SK-N-SH (cell line): Measurements from ENCODE around the gene TMEM14C. TPM values are rescaled to one million over a fixed set of nuclear protein-coding genes. Genes with fewer than 3 reads are reported as not detected.

Experiments
- CTCF ChIA-PET: fragments of 300-600, 350-600 bp; formaldehyde crosslinking; extraction: SDS; loops from one replicate; lab custom pipeline; 2021; lab: Yijun Ruan, JAX
- POLR2A ChIA-PET: fragments of 350-600 bp; sonication (Branson Sonifier 250); formaldehyde crosslinking; extraction: SDS; loops from one replicate; lab custom pipeline; 2020; ENCODE audit warnings: antibody characterized with exemption, inconsistent platforms; lab: Yijun Ruan, JAX
- DNase-seq: peaks from one replicate; pipeline ENCODE4 v3.0.0; 2012
- H2AFZ ChIP-seq: fragments of 200-600 bp; sonication (generic); 2 replicates; pipeline ENCODE4 v1.8.1; 2016; ENCODE audit warnings: antibody characterized with exemption, mild to moderate bottlenecking, low read depth
- H3F3A ChIP-seq: fragments of 200-600 bp; sonication (generic); replicated peaks from 2 replicates; pipeline ENCODE3; 2016; ENCODE audit warnings: antibody characterized with exemption, mild to moderate bottlenecking; ENCODE audit not compliant: insufficient read depth
- H3K27ac ChIP-seq, 2 experiments: fragments of 200-500 bp in 1 of 2; fragments of 200-600 bp in 1 of 2; sonication (Bioruptor generic) in 1 of 2; sonication (generic), shearing (Covaris generic) in 1 of 2; 2 replicates each; pipeline versions ENCODE4 v1.5.1 to v1.6.1; 2014 to 2016; ENCODE audit warnings: low read depth in 2 of 2, inconsistent platforms in 1 of 2, low read length in 1 of 2, mild to moderate bottlenecking in 1 of 2, mixed read lengths in 1 of 2
- H3K27me3 ChIP-seq: fragments of 200-600 bp; sonication (generic), shearing (Covaris generic); 2 replicates; pipeline ENCODE4 v1.6.1; 2016; ENCODE audit warnings: mixed run types; ENCODE audit not compliant: insufficient read depth
- H3K36me3 ChIP-seq, 2 experiments: fragments of 200-500 bp in 1 of 2; fragments of 200-600 bp in 1 of 2; sonication (Bioruptor generic) in 1 of 2; sonication (generic) in 1 of 2; replicated peaks in 1 of 2; 2 replicates each; pipeline versions ENCODE3 to v1.5.1; 2014 to 2016; ENCODE audit warnings: low read length in 1 of 2, mild to moderate bottlenecking in 1 of 2; ENCODE audit not compliant: insufficient read depth in 2 of 2, control insufficient read depth in 1 of 2
- H3K4me1 ChIP-seq, 2 experiments: fragments of 200-500 bp in 1 of 2; fragments of 200-600 bp in 1 of 2; sonication (Bioruptor generic) in 1 of 2; sonication (generic), shearing (Covaris generic) in 1 of 2; 2 replicates each; pipeline versions ENCODE4 v1.5.1 to v1.6.1; 2014 to 2016; ENCODE audit warnings: low read depth in 1 of 2, low read length in 1 of 2, mixed run types in 1 of 2; ENCODE audit not compliant: insufficient read depth in 2 of 2, control insufficient read depth in 1 of 2
- H3K4me2 ChIP-seq: fragments of 200-600 bp; sonication (generic), shearing (Covaris generic); 2 replicates; pipeline ENCODE4 v1.6.1; 2017; ENCODE audit warnings: mixed run types
- H3K4me3 ChIP-seq, 2 experiments: fragments of 200-500 bp in 1 of 2; fragments of 200-600 bp in 1 of 2; sonication (Bioruptor generic) in 1 of 2; sonication (generic), shearing (Covaris generic) in 1 of 2; 2 replicates each; pipeline versions ENCODE4 v1.5.1 to v1.8.1; 2014 to 2016; ENCODE audit warnings: low read depth in 2 of 2, inconsistent platforms in 1 of 2, low read length in 1 of 2, mild to moderate bottlenecking in 1 of 2, mixed read lengths in 1 of 2, moderate library complexity in 1 of 2
- H3K79me2 ChIP-seq: fragments of 200-600 bp; sonication (generic); 2 replicates; pipeline ENCODE4 v1.8.1; 2017; ENCODE audit warnings: mild to moderate bottlenecking; ENCODE audit not compliant: insufficient read depth
- H3K9ac ChIP-seq: fragments of 200-600 bp; sonication (generic); 2 replicates; pipeline ENCODE4 v1.6.1; 2017; ENCODE audit warnings: mixed run types
- H3K9me2 ChIP-seq: fragments of 200-600 bp; sonication (generic); 2 replicates; pipeline ENCODE4 v1.6.1; 2017; ENCODE audit warnings: mixed run types
- H3K9me3 ChIP-seq: fragments of 200-600 bp; sonication (generic); 2 replicates; pipeline ENCODE4 v1.6.1; 2017; ENCODE audit warnings: mixed run types, mild to moderate bottlenecking, moderate library complexity
- H4K20me1 ChIP-seq: fragments of 200-600 bp; sonication (generic); 2 replicates; pipeline ENCODE4 v1.6.1; 2017; ENCODE audit warnings: mild to moderate bottlenecking, mixed run types; ENCODE audit not compliant: insufficient read depth
- EP300 ChIP-seq, 2 experiments: IDR thresholded peaks; 2 replicates each; pipeline versions ENCODE4 v1.4.0 to v1.6.1; 2012; ENCODE audit warnings: borderline replicate concordance in 1 of 2, low read depth in 1 of 2, low read length in 1 of 2
- FOSL2 ChIP-seq: IDR thresholded peaks from 2 replicates; pipeline ENCODE4 v1.4.0; 2012; ENCODE audit warnings: low read depth, mild to moderate bottlenecking, moderate library complexity, borderline replicate concordance
- FOXJ3 ChIP-seq: sonication (generic); formaldehyde crosslinking; IDR thresholded peaks from 2 replicates; pipeline ENCODE4 v1.5.1; 2020; ENCODE audit warnings: mild to moderate bottlenecking, missing genetic modification reagents
- FOXM1 ChIP-seq: IDR thresholded peaks from 2 replicates; pipeline ENCODE4 v1.4.0; 2012; ENCODE audit warnings: low read depth, mild to moderate bottlenecking
- GABPA ChIP-seq: IDR thresholded peaks from 2 replicates; pipeline ENCODE4 v1.4.0; 2012; ENCODE audit warnings: low read depth, mild to moderate bottlenecking
- GATA2 ChIP-seq: sonication (generic); formaldehyde crosslinking; IDR thresholded peaks from 2 replicates; pipeline ENCODE4 v1.5.0; 2020; ENCODE audit warnings: mild to moderate bottlenecking, missing genetic modification reagents
- JUND ChIP-seq: IDR thresholded peaks from 2 replicates; pipeline ENCODE4 v1.4.0; 2012
- NFIC ChIP-seq: IDR thresholded peaks from 2 replicates; pipeline ENCODE4 v1.4.0; 2012; ENCODE audit warnings: borderline replicate concordance
- NRF1 ChIP-seq: IDR thresholded peaks from 2 replicates; pipeline ENCODE4 v1.6.1; 2012; ENCODE audit warnings: low read depth, mild to moderate bottlenecking, low read length
- RAD21 ChIP-seq: IDR thresholded peaks from 2 replicates; pipeline ENCODE4 v1.6.1; 2012; ENCODE audit warnings: mild to moderate bottlenecking, low read length
- RCOR1 ChIP-seq: fragments of 150-350 bp; IDR thresholded peaks from 2 replicates; pipeline ENCODE4 v1.6.1; 2017; ENCODE audit warnings: antibody characterized with exemption, low read length
- REST ChIP-seq: IDR thresholded peaks from 2 replicates; pipeline ENCODE4 v1.6.1; 2012; ENCODE audit warnings: mild to moderate bottlenecking, low read depth, low read length, moderate library complexity
- SMC3 ChIP-seq: IDR thresholded peaks from 2 replicates; pipeline ENCODE4 v1.6.1; 2012; ENCODE audit warnings: low read depth, low read length, improper control_type of control experiment
- TAF1 ChIP-seq: IDR thresholded peaks from 2 replicates; pipeline ENCODE4 v1.6.1; 2012; ENCODE audit warnings: low read depth, mild to moderate bottlenecking, low read length, moderate library complexity, borderline replicate concordance
- TCF12 ChIP-seq: IDR thresholded peaks from 2 replicates; pipeline ENCODE4 v1.4.0; 2012
- TEAD4 ChIP-seq: IDR thresholded peaks from 2 replicates; pipeline ENCODE4 v1.4.0; 2012; ENCODE audit warnings: mild to moderate bottlenecking, borderline replicate concordance; ENCODE audit not compliant: insufficient read depth
- WGBS: methylation state at CpG from one replicate; pipeline ENCODE4 v1.1.6; 2017; ENCODE audit warnings: low lambda C conversion rate; 5-methylcytosine and 5-hydroxymethylcytosine counted together
- polyA plus RNA-seq, 3 experiments: library from polyadenylated mRNA; depleted of rRNA; stranded (reverse); fragments of >200 nt; gene quantifications; 2 replicates each; pipeline ENCODE4 v1.2.3, GENCODE V29; 2012
- TF ChIP-seq, protein P1 (sequence below): IDR thresholded peaks from 2 replicates; pipeline ENCODE4 v1.4.0; 2012; ENCODE audit warnings: low read depth, borderline replicate concordance
- TF ChIP-seq, protein P2 (sequence below): IDR thresholded peaks from 2 replicates; pipeline ENCODE4; 2012
- TF ChIP-seq, protein P3 (sequence below): IDR thresholded peaks from 2 replicates; pipeline ENCODE4 v1.4.0; 2012; ENCODE audit warnings: low read depth, borderline replicate concordance

Gene TMEM14C
- polyA plus RNA-seq, 1 of the 3 experiments (the other 2 are of a cell fraction), result 199 TPM

DNA sequence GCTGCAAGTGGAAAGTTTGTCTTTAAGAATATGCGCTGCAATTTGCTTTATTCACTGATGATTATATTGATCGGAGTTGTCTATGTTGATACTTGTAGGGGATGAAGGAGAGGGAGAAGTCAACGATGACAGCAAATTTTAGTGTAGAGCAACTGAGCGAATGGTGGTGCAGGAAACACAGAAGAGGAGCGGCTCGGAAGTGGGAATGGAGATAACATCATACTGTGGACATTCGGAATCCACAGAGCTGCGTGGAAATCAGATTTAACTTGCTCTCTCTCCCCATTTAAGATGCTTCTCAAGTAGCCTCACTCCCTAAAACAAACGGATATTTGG, 24.0 kb downstream of the TMEM14C start (continued):
- TF ChIP-seq REST, result no peak
- no peak for TF ChIP-seq JUND
- TF ChIP-seq, protein P1, sequence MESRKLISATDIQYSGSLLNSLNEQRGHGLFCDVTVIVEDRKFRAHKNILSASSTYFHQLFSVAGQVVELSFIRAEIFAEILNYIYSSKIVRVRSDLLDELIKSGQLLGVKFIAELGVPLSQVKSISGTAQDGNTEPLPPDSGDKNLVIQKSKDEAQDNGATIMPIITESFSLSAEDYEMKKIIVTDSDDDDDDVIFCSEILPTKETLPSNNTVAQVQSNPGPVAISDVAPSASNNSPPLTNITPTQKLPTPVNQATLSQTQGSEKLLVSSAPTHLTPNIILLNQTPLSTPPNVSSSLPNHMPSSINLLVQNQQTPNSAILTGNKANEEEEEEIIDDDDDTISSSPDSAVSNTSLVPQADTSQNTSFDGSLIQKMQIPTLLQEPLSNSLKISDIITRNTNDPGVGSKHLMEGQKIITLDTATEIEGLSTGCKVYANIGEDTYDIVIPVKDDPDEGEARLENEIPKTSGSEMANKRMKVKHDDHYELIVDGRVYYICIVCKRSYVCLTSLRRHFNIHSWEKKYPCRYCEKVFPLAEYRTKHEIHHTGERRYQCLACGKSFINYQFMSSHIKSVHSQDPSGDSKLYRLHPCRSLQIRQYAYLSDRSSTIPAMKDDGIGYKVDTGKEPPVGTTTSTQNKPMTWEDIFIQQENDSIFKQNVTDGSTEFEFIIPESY, result no peak
- TF ChIP-seq RAD21, result no peak
- TF ChIP-seq FOXJ3, result no peak

GRCh38 chr6:10747251-10747972, 24.5 kb downstream of the TMEM14C start, which contains the start of gene TMEM14B:
TSS of gene TMEM14B (plus strand) at chr6:10747805. CDS start at chr6:10749246, 1,441 bp downstream.
- peak; percentile 99 for DNase-seq
- CTCF ChIA-PET, result interaction anchor here (1.0 to 2.0 kb wide), 4 partner anchors 9 to 25 kb away, joined by 4 to 7 read pairs (median 4); partner anchors contain the start of gene TMEM14C
- 4% methylated on average over 30 of the region's 52 CpGs for WGBS
- peak; percentile 2; the same call in 1 of the 2 replicates for TF ChIP-seq TCF12
- no peak; a peak in 1 of 4 replicates for TF ChIP-seq EP300 (IDR thresholded peaks at IDR 0.05; ENCODE audit: borderline replicate concordance in 1 of 2, low read depth in 1 of 2, low read length in 1 of 2)
- TF ChIP-seq, protein P2, sequence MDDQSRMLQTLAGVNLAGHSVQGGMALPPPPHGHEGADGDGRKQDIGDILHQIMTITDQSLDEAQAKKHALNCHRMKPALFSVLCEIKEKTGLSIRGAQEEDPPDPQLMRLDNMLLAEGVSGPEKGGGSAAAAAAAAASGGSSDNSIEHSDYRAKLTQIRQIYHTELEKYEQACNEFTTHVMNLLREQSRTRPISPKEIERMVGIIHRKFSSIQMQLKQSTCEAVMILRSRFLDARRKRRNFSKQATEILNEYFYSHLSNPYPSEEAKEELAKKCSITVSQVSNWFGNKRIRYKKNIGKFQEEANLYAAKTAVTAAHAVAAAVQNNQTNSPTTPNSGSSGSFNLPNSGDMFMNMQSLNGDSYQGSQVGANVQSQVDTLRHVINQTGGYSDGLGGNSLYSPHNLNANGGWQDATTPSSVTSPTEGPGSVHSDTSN, result no peak
- TF ChIP-seq FOXM1, result no peak
- TF ChIP-seq FOSL2, result no peak
- no peak for TF ChIP-seq TEAD4
- peak; percentile 86 for TF ChIP-seq NRF1
- TF ChIP-seq SMC3, result no peak
- TF ChIP-seq GATA2 (CRISPR knock-in tag), result peak; percentile 37; the same call in 1 of the 2 replicates
- peak; percentile 56 for TF ChIP-seq GABPA
- peak; percentile 44; the same call in 1 of the 2 replicates for TF ChIP-seq REST
- TF ChIP-seq, protein P3, sequence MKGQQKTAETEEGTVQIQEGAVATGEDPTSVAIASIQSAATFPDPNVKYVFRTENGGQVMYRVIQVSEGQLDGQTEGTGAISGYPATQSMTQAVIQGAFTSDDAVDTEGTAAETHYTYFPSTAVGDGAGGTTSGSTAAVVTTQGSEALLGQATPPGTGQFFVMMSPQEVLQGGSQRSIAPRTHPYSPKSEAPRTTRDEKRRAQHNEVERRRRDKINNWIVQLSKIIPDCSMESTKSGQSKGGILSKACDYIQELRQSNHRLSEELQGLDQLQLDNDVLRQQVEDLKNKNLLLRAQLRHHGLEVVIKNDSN, result peak; percentile 8; the same call in 1 of the 2 replicates
- TF ChIP-seq NFIC, result peak; percentile 52; the same call in 1 of the 2 replicates
- no peak for TF ChIP-seq JUND
- TF ChIP-seq RCOR1, result no peak
- TF ChIP-seq TAF1, result peak; percentile 84

More at GRCh38 chr6:10747251-10747972, 24.5 kb downstream of the TMEM14C start, which contains the start of gene TMEM14B:
- peaks cover 18 to 19% of the 10 kb centered on the region in 2 experiments for H3K36me3 ChIP-seq
- peak within 1 kb of the TSS; percentile 36 to 88; a peak in 3 of 4 replicates for H3K27ac ChIP-seq
- H3K9me2 ChIP-seq, result no peaks in the 10 kb centered on the region
- no peaks in the 10 kb centered on the region for H3F3A ChIP-seq
- H4K20me1 ChIP-seq, result no peaks in the 10 kb centered on the region
- H3K4me2 ChIP-seq, result peak within 1 kb of the TSS; percentile 95
- H2AFZ ChIP-seq, result peak within 1 kb of the TSS; percentile 97
- H3K4me1 ChIP-seq, result peaks cover 6 to 20% of the 10 kb centered on the region in 2 experiments; a peak in 3 of 4 replicates
- H3K27me3 ChIP-seq, result no peaks in the 10 kb centered on the region
- peak within 1 kb of the TSS; percentile 86 for H3K9ac ChIP-seq
- peak within 1 kb of the TSS; percentile 91 to 93 for H3K4me3 ChIP-seq
- peaks cover 44% of the 10 kb centered on the region for H3K79me2 ChIP-seq
- no peaks in the 10 kb centered on the region for H3K9me3 ChIP-seq
- POLR2A ChIA-PET, result interaction anchor here (1.4 to 3.9 kb wide), 4 partner anchors 23 to 191 kb away, joined by 5 to 66 read pairs (median 6); partner anchors contain the start of genes C6orf52, PAK1IP1 and TMEM14C
